ENCODE data around the gene ZNF862.

DNA sequence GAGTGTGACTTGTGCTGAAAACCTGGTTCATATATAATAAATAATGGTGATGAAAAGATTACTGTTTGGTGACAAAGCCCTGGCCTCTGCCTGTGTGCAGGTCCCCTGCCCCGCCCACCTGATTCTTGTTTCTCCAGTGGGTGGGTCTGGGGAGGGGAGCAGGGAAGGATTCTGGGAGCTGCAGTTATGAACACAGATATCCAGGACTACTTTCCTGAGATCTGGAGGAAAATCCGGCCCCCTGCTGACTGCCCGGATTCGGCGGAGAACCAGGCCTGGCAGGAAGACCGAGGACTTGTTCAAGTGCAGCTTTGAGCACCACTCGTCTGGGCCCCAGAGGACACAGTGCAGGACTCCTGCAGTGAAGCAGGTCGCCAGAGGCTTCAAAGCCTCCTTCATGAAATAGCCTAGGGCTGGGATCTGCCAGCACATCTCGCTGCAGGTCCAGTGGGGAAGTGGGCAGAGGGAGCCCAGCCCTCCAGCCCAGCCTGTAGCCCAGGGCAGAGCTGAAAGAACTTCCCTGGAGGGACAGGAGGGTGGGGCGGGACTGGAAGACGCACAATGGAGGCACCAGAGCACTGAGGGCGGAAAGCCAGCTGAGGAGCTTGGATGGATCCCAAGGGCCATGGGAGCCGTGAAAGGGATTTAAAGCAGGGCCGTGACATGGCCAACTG is 42.6 kb downstream of the ZNF862 start:
- no peak for TF ChIP-seq ATF2 (IDR thresholded peaks at IDR 0.05; ENCODE audit: low read length)
- no peak for TF ChIP-seq ZBED1 (IDR thresholded peaks at IDR 0.05; ENCODE audit: borderline replicate concordance)
- TF ChIP-seq USF2 (IDR thresholded peaks at IDR 0.05; ENCODE audit: borderline replicate concordance, low read depth, low read length) = no peak
- no peak for TF ChIP-seq GABPA (IDR thresholded peaks at IDR 0.05; ENCODE audit: low read depth)
- TF ChIP-seq MXI1 (IDR thresholded peaks at IDR 0.05; ENCODE audit: low read depth, low read length) = no peak
- TF ChIP-seq, protein P1, sequence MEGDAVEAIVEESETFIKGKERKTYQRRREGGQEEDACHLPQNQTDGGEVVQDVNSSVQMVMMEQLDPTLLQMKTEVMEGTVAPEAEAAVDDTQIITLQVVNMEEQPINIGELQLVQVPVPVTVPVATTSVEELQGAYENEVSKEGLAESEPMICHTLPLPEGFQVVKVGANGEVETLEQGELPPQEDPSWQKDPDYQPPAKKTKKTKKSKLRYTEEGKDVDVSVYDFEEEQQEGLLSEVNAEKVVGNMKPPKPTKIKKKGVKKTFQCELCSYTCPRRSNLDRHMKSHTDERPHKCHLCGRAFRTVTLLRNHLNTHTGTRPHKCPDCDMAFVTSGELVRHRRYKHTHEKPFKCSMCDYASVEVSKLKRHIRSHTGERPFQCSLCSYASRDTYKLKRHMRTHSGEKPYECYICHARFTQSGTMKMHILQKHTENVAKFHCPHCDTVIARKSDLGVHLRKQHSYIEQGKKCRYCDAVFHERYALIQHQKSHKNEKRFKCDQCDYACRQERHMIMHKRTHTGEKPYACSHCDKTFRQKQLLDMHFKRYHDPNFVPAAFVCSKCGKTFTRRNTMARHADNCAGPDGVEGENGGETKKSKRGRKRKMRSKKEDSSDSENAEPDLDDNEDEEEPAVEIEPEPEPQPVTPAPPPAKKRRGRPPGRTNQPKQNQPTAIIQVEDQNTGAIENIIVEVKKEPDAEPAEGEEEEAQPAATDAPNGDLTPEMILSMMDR (IDR thresholded peaks at IDR 0.05 in 2 of 3, conservative IDR thresholded peaks at IDR 0.05 in 1 of 3; ENCODE audit: control insufficient read depth in 2 of 3, extremely low read depth in 1 of 3, insufficient read depth in 1 of 3, low read depth in 3 of 3, low read length in 3 of 3) = no peak
- TF ChIP-seq ETV6 (conservative IDR thresholded peaks at IDR 0.05 in 1 of 2, IDR thresholded peaks at IDR 0.05 in 1 of 2; ENCODE audit: borderline replicate concordance in 1 of 2, low read depth in 1 of 2) = no peak
- no peak for TF ChIP-seq EZH2 (IDR thresholded peaks at IDR 0.05; ENCODE audit: borderline replicate concordance, control insufficient read depth, low read depth, low read length)
- TF ChIP-seq IKZF1 (conservative IDR thresholded peaks at IDR 0.05) = no peak
- TF ChIP-seq ZNF384 (IDR thresholded peaks at IDR 0.05; ENCODE audit: borderline replicate concordance, low read depth, low read length) = no peak

Data from GM12878 (cell line).